Activated CD4-positive, alpha-beta T cell treated with anti-CD3 and anti-CD28 coated beads for 1 hour (primary cell): ENCODE results near the gene SPPL2C.

Experiments used
- DNase-seq: peaks from one replicate; pipeline ENCODE4 v3.0.0-alpha.2; 2020

SPPL2C gene, protein sequence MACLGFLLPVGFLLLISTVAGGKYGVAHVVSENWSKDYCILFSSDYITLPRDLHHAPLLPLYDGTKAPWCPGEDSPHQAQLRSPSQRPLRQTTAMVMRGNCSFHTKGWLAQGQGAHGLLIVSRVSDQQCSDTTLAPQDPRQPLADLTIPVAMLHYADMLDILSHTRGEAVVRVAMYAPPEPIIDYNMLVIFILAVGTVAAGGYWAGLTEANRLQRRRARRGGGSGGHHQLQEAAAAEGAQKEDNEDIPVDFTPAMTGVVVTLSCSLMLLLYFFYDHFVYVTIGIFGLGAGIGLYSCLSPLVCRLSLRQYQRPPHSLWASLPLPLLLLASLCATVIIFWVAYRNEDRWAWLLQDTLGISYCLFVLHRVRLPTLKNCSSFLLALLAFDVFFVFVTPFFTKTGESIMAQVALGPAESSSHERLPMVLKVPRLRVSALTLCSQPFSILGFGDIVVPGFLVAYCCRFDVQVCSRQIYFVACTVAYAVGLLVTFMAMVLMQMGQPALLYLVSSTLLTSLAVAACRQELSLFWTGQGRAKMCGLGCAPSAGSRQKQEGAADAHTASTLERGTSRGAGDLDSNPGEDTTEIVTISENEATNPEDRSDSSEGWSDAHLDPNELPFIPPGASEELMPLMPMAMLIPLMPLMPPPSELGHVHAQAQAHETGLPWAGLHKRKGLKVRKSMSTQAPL

DNA sequence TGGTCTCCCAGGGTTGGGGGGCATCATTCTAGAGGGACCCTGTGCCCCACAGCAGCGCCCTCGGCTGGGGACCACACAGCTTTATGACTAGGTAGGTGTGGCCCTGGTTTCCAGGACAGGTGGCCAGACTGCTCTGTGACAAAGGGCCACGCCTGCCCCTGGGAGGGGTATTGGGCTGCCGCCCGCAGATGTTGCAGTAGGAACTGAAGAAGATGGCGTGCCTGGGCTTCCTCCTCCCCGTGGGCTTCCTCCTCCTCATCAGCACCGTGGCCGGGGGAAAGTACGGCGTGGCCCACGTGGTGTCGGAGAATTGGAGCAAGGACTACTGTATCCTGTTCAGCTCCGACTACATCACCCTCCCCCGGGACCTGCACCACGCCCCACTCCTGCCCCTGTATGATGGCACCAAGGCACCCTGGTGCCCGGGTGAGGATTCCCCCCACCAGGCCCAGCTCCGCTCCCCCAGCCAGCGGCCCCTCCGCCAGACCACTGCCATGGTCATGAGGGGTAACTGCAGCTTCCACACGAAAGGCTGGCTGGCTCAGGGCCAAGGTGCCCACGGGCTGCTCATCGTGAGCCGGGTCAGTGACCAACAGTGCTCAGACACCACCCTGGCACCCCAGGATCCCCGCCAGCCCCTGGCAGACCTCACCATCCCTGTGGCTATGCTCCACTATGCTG is at the start of gene SPPL2C:
Gene SPPL2C (plus strand): TSS at position 187 of the 681 bp plus-strand sequence. CDS start 26 bp downstream, at position 213.
- DNase-seq, result no peak

DNA sequence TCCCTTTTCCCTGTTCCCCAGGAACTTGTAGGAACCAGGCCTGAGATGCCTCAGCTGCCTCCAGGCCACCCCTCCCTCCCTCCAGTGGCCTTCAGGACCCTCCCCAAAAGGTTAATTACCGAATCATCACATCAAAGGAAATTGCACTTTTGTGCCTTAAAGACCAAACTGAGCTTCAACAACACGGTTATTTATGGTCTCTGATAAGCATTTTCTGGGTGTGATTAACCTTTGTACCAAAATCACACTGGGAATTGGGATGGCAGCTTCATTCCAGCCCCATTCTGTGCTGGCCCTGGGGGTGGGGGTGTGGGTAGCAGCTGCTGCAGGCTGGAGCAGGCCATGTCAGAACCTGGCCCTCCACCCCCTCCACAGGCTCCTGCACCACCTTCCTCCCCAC is 43.9 kb upstream of the SPPL2C start:
- DNase-seq, result no peak

DNA sequence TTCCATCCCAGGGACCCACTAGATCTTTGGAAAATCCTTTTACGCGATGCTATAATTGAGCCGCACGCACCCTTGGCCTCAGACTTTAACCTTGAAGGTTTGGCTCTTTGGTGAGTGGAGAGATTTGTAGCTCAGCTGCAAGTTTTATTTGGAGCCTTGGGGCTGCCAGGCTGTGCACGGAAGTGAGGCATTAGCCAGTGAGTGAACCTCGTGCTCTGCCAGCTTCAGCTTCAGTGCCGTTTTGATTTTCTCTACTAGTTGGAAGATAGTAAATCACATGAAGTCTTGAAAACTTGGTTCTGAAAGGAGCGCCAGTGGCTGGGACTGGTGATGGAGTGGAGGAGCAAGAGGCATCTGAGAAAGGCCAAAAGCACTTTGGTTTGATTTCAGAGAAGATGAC is 43.3 kb upstream of the SPPL2C start:
- no peak for DNase-seq

DNA sequence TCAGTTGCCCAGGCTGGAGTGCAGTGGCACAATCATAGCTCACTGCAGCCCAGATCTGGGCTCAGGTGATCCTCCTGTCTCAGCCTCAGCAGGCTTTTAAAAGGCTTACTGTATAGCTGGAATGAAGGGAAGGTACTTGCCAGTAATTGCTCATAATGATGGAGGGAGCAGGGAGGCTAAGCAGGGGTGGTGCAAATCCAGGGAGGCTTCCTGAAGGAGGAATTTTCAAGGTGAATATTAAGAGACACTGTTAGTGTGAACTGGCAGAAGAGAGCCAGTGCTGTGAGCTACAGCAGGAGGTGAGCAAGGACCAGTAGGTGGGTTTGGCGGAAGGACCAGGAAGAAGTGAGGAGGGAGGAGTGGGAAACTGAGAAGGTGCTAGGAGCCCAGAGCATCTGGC is 35.8 kb upstream of the SPPL2C start:
- DNase-seq, result no peak

DNA sequence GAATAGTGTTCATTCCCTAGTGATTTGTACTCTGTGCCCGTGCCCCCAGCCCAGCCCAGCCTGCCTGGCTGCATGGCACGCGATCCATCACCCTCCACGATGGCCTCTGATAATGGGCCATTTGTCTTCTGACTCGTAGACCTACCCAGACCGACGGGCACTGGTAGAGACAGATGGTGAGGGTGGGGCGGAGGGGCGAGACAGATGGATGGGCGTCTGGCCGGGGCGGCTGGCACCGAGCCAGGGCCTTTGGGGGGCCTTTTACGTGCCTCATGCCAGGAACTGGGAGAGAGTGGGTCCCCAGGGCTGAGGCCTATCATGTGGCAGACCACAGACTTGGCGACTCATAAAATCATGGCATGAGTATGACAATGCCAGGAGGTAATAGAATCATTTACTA is 35.2 kb upstream of the SPPL2C start:
- DNase-seq, result no peak

DNA sequence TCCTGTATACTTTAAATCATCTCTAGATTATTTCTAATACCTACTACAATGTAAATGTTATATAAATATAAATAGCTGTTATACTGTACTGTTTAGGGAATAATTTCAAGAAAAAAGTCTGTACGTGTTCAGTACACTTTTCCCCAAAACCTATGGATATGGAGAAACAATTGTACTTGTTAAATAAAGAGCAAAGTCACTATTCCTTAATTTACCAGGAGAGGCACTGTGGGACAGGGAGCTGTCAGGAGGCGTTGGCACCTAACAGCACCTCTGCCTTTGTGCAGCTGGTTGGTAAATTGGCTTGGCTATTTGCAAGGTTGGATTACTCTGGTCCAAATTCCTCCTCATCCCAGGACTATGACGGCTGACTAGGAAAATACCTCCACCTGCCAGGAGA is 32.6 kb upstream of the SPPL2C start:
- no peak for DNase-seq

DNA sequence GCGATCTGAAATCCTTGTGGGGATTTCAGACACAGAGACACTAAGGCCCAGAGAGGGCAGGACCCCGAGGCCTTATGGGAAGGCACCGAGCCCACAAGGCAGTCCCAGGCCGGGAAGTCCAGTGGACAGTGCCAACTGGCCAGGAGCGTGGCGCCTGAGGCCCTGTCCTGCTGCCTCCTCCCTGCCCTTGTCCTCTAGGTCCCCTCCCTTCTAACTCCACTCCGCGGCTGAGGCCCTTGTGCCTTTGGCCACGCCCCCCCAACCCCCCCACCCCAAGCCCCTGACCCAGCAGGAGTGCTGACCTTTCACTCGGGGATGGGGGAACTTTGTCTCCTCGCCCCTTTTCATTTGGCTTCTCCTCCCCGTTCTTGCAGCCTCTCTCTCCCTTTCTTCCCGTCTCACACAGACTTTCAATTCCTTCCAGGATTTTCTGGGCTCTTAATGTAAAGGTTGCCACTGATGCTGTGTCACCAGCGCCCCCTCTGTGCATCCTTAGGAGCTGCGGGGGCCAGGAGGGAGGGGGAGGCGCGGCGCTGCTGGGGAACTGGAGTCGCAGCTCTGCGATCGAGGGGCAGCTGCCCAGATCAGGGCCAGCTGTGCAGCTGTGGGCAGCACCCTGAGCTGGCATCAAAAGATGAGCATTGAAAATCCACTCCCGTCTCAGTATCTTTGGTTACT is 31.5 kb upstream of the SPPL2C start:
- DNase-seq, result no peak

DNA sequence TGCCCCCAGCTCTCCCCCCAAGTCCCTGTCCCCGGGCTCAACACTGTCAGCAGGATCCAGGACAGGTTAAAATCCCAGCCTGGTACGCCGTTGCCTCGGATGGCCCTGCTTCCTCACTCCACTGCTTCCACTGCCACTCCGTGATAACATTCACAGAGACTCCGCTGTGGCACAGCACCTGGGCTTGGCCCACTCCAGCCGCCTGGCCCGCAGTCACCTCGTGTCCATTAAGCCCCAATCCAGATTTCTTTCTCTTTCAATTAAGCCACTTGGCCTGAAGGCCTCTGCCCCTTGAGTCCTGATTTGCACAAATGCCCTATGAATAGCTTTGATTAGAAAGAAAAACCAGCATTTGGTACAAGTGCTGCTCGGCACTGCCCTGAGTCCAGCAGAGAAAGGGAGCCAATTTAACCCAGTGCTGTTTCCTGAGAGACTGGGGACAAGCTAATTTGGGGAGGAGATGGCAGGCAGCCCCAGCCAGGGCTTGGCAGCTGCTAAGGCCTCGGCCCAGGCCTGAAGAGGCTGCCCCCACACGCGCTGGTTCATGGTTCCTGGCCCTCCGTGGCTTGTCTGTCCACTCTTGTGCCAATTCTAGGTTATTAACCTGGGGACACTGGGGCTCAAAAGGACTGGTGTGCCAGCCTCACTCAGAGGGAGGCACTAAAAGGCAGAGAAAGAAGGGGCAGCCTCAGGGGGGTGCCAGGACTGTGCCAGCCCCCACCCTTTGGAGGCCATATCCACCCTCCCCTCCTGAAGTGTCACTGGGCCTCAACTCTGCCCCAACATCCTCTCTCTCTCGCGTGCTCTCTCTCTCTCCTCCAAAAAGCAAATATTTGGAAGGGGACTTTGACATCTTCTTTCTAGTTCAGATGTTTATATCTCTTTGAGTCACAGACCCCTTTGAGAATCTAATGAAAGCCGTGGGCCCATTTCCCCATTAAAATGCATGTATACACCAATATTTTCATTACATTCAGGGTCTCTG is 29.8 kb upstream of the SPPL2C start:
- DNase-seq, result no peak

DNA sequence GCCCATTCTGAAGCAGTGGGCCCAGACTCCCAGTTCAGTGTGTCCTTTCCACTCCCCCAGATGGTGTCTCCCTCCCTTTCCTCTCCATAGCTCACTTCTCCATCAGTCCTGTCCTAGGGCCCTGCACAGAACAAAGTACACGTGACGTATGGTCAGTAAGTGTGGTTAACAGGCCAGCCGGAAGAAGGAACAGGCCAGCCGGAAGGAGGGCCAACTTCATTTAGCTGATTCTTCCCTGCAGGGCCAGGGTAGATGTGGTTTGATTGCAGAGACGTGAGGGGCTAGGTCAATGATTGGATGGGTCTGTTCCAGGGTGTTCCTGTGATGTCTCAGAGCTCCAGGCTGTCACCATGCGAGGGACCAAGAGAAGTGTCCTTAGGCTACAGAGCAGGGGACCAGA is 28.9 kb upstream of the SPPL2C start:
- DNase-seq, result no peak

DNA sequence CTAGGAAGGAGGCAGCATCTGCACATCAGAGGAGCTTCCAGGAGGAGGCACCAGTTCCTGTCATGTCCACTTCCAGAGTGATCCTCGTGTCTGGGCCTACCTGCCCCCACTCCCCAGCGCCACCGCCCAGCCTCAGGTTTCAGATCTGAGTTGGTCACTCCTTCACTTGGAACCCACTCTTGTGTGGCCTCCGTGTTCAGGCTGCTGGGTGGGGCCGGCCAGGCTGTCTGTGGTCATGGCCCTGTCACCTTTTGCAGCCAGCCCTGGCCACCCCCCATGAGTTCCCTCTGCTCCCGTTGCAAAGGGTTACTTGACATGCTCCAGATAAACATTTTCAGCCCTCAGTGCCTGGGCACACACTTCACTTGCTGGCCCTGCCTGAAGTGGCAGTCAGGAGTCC is 26.6 kb upstream of the SPPL2C start:
- DNase-seq, result no peak

DNA sequence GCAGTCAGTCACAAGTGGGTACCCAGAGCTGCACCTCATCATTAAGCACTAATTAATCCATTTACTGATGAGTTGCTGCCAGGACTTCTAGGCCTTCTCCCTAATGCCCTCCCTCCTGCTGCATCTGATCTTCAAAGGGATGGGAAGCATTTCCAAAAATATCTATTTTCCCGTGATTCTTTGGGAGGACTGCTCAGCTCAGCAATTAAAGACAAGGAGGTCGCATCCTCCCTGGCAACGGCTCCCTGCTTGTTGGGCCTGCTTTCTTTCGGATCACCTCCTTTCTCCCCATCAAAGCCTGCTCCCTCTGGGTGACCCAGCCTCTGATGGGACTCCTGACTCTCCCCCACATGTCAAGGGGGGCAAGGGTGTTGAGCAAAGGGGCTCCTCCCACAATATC is 26.0 kb upstream of the SPPL2C start:
- no peak for DNase-seq

DNA sequence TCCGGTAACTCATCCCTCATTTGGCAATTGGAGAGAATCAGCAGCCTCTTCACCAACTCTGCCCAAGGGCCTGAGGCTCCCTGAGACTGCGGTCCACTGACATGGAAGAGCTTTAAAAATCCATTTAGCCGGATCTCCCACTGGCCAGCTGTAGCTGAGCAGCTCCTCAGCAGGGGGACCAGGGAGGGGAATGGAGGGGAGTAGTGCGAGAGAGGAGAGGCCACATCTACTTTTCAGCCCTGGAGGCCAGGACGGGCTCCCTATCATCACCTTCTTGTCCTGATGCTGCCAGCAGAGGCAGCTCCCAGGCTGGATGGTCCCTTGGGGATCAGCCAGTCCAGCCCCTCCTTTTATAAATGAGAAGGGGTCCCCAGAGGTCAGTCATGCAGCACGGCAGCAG is 25.0 kb upstream of the SPPL2C start:
- no peak for DNase-seq

DNA sequence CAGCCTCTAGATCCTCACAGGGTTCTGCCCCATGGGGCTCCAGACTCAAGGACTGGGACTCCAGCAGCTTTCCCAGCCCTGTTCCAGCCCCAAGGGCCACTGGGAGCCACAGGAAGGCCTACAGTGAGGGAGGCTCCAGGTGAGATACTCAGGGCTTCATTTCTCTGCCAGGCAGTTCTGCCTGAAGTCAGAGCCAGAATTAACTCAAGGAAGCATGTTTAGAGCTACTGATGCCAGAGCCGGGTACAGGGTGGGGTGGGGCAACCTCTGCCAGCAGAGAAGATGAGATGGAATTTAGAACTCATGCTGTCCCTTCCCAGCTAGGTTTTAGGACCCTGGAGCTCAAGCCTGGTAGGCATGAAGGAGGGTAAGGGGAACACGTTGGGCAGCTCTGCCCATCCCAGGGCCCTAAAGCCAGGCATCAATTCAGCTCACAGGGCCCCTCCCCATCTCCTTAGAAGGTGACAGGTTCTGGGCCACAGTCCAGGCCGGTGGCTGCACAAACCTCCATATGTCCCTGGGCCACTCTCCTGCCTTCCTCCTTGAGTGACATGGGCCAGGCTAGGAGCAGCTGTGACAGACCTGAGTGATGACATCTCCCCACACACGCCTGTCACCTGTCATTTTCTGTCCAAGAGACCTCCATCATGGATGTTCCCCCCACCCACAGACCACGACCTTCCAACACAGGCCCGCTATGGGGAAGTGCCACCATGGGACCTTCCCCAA is 24.5 kb upstream of the SPPL2C start:
- DNase-seq, result no peak

DNA sequence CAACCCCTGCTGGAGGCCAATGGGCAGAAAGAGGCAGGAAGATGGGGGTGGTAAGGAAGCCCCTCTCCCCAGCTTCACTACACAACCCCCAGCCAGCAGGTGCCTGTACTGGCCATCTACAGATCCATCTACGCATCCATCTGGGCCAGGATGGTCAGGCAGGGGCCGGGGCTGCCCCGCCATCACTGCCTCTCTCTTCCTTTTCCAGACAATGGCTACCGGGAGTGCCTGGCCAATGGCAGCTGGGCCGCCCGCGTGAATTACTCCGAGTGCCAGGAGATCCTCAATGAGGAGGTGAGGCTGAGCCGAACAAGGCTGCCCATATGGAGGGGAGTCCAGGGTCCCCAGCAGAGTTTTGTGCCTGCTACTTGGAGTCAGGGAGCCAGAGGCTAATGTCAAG is 23.5 kb upstream of the SPPL2C start:
- DNase-seq, result no peak

DNA sequence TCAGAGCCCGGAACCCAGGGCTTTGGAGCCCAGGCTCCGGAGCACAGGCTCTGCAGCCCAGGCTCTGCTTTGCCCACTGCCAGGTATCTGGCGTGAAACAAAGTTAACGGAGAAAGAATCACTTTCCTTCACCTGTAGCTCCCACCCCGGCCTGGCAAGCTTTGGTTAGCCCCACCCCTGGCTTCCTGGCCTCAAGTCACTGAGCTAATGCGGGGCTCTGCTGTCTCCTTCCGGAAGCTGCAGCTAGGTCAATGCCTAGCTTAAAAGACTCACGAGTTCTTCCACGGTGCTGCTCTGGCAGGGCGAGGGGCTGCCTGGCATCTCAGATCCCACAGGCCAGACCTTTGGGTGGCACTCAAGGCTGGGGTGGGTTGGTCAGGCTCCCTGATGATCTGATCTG is 21.1 kb upstream of the SPPL2C start:
- DNase-seq, result no peak

DNA sequence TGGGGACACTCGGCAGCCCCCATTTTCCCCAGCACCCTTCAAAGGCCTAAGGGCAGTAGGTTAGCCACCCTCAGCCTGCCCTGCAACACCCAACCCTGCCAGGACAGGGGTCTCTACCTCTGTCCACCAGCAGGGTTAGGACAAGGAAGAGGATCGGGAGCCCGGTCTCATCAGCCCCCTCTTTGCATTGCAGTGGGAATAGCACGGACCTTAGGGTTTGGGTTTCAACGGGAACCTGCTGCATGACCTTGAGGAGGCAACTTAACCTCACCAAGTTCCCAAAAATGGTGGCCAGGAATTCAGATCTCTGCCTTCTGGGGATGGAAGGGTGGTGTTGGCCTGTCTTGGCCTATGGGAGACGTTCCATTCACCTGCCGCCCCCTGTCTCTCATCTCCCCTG is 20.2 kb upstream of the SPPL2C start:
- DNase-seq, result no peak

DNA sequence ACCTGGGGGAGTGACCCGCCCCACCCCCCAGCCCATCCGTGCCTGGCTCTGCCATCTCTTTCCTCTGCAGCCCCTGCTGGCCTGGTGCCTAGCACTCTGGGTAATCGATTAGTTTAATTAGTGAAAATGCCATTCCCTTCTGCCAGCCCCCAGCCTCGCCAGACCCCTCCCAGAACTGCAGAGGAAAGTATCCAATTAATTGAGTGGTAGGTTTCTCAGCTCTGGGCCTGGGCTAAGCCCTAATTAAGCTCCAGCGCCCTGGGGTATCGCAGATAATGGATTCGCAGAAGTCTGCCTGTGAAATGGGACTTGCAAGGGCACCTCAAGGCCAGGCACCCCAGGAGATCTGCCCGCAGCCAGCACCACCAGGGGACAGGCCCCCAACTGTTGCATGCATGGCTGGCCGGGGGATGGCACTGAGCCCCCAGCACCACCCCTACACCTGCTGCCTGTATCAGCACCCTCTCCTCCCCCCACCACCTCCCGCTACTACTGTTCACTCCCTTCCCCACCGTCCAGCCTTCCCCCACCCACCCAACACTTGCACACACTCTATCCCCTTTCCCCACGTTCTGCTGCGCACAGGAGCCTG is 19.7 kb upstream of the SPPL2C start:
- no peak for DNase-seq

DNA sequence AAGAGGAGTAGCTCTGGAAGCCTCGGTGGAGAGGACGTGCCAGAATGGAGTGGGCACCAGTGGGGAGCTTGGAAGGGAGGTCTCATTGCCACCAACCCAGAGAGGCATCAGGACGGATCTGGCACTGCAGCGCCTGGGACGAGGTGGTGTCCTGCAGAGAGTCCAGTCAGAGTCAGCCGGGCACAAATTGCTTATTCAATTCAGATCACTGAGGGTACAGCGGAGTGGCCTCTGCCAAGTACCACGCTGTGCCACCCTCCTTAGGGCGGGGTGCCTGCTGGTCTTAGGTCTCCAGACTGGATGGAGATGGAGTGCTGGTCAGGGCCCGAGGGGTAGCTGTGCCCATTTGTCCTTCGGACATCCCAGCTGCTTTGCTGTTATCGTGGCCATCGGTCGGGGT is 18.9 kb upstream of the SPPL2C start:
- DNase-seq, result no peak

DNA sequence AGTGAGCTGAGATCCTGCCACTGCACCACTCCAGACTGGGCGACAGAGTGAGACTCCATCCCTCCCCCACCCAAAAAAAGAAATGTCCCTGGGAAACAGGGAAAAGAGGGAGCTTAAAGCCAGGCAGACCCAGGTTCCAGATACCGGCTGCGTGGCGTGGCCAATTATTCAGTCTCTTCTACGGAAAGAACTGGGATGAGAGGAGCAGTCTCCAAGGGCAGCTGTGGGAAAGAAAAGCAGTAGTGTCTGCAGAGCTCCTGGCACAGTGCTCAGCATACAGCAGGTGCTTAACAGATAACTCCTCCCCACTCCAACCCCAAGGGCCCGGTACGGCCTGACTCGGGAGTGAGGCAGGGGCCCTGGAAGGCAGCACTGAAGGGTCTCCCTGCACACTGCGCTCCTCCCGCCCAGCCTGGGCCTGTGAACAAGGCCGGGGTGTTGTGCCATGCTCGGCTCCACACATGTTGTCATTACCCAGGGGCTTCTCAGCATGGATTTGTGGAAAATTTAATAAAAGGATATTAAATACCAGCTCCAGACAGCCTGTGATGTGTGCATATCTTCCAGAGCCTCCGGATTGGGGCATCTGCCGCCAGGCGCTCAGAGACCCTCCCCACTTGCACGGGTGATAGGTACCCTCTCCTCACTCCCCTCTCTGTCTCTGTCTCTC is 17.6 kb upstream of the SPPL2C start:
- no peak for DNase-seq

DNA sequence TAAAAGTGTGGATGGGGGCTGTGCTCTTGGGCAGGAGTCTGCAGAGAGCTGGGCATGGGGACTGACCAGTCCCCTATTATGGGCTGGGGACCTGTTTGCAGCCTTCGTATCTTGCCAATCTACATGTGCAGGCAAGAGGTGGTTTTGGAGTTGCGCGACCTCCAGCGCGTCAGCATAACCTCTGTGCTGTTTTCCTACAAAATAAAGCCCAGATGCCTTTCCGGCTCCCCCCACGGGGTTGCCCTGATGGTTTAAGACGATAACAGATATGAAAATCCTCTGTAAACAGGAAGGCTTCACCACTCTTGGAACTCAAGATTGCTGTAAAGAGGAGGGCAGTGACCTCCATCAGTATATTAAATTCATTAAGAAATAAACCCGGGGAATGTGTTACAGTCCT is 16.5 kb upstream of the SPPL2C start:
- no peak for DNase-seq
